GDM1 (cell line): ENCODE measurements around the gene EPN1.
A peak's percentile ranks its signal among the peaks of the same experiment; 100 is the strongest.

ENCODE experiments used
- DNase-seq: peaks from one replicate; lab custom pipeline; 2025; lab: John Stamatoyannopoulos, UW

EPN1 gene

DNA sequence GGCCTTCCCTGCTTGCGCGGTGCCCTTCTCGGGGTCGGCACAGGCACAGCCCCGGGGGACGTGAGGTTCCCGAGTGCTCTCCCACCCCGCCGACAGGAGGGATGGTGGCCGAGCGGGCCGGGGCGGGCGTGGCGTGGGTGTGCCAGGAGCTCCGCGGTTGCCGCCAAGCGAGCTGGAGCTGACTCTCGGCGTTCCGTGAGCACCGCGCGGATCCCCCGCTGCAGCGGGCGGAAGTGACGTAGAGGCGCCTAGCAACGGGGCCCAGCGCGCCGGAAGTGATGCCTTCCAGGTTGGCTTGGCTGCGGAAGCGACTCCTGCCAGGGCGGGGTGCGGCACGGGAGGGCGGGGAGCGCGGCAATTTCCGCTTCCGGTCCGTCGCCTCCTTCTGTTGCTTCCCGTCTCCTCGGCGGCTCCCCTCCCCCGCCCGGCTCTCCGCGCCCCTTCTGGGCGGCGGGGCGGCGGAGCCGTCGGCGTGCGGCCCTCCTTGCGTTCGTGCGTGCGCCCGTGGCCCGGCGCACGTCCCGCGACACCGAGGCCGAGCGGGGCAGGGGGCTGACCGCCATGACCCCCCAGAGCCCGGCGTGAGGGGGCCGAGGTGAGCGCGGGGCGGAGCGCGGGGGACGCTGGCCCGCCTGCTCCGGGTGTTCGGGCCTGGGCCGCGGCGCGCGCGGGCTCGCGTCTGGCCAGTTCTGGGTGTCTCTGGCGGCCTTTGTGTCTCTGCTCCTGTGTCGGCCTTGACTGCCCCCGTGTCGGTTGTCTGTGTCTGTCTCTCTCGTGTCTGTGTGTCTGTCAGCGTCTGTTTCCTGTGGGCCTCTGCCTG, at the start of gene EPN1:
EPN1 (plus strand) TSS at position 386 of the 820 bp plus-strand sequence. CDS start 3,402 bp downstream, outside the sequence.
- DNase-seq, result peak; percentile 94

DNA sequence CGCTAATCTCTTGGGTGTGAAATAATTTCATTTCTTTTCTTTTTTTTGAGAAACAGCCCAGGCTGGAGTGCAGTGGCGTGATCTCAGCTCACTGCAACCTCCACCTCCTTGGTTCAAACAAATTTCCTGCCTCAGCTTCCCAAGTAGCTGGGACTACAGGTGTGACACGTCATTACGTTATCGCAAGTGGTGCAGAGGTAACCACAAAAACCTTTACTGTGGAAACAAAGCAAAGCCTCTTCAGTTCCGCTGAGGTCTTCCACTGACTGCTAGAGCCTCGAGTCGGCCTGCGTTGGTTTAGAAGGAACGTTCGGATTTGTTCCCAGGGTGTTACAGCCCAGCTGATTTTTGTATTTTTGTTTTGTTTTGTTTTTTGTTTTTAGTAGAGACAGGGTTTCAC, 48.7 kb upstream of the EPN1 start:
- DNase-seq, result no peak

DNA sequence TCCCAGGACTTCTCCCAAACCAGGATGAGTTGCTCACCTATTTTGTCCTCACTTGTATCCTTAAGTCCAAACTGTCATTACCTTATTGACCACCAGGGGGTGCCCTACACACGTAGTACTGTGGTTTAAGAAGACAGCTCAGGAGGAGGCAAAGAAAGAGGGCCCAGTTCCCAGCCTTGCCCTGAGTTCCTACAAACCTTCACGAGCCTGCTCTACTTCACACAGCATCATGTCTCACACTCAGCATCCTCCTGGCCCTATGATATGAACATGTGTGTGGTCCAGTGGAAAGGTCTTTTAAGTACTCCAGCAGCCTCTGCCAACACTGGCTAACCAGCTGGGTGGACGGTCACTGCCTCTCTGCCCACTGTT, 42.6 kb upstream of the EPN1 start:
- peak; percentile 86 for DNase-seq

DNA sequence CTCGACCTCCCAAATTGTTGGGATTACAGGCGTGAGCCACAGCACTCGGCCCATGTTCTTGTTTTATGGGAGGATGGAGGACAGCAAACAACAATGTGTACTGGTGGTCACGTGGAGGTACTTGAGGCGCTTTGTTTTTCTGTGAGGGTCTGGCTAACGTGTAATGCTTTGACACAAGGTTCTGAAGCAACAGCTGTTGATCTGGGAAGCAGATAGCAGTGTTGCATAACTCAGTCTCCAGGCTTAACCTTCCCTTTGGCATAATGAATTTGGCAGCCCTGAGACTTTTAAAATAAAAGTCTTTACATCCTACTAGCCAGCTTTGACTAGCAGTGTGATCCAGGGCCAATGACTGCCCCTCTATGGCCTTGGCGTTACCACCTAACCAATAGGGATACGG, 41.2 kb upstream of the EPN1 start:
- no peak for DNase-seq

DNA sequence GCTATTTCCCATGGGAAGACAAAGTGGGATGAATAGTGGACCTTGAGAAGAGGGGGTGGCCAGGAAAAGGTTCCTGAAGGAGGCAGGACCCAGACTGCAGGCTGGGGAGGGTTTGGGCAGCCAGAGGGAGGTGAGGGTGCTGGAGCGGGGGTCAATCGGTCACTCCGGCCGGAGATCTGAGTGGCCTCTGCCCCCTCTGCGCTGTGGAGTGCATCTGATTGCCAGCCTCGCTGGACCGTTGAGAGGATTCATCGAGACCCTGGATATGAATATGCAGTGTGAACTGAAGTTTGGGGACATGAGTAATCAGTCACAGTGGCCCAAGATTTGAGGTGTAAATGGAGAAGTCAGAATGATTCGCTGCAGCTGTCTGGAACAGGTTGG, 39.7 kb upstream of the EPN1 start:
- DNase-seq, result no peak

DNA sequence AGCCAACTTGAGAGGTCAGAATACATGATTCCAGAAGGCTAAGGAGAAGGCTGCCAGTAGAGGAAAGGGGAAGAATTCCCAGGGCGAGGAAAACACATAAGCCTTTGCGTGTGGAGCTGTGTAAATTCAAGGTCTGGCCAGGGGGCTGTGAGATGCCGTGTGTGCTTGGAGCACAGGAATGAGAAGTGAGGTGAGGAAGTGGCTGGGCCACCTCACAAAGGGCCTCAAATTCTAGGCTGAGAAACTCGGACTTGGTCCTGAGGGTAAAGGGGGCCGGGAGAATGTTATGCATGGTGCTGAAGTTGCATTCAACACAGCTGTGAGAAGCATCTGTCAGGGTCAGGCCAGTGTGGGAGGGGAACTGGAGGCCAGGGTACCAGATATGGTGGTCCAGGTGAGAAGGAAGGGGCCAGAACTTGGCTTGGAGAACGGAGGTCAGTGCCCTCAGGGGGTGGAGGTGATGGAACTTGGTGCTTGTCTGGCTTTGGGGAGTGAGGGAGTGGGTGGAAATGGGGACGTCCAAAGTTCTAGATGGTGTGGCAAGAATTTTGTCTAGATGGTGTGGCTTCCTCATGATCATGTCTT, 39.1 kb upstream of the EPN1 start:
- no peak for DNase-seq

DNA sequence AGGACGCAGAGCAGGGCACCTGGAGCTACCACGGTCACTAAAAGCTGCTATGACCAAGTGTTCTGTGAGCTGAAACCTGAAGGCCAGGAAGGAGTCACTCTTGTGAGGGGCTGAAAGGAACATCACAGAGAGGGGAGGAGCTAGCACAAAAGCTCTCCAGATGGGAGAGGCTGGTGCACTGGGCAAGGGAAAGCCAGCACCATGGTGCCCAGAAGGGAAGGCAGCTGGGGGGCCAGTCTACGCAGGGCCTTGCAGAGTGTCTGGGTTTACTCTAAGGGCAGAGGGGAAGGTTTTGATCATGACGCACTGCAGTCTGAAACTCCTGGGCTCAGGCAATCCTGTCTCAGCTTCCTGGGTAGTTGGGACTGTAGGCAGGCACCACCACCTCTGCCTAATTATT, 38.3 kb upstream of the EPN1 start:
- no peak for DNase-seq

DNA sequence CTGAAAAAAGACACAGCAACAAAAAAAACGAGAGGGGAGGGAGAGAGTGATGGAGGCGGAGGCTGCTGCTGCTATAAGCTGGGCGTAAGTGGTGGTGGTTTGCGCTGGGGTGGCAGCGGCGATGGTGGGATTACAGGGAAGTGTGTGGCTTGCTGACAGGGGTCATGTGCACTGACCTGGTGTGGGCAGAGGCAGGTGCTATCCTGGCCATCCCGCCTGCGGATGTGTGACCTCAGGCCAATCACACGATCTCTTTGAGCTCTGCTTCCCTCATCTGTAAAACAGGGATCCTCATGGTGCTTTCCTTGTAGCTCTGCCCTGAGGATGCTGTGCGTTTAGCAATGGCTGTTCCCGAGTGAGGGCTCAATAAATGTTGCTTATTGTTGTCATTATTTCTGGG, 37.5 kb upstream of the EPN1 start:
- DNase-seq, result no peak

DNA sequence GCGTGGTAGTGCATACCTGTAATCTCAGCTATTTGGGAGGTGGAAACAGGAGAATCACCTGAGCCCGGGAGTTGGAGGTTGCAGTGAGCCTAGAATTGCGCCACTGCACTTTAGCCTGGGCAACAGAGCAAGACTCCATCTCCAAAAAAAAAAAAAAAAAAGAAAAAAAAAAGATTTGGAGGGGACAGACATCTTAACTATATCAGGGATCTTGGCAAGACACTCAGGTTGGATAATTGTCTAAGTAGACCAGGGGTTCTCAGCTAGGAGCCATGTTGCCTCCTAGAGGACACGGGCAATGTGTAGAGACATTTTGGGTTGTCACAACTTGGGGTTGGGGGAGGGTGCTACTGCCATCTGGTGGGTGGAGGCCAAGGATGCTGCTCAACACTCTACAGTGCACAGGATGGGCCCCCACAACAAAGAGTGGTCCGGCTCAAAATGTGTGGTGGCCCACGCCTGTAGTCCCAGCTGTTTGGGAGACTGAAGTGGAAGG, 36.1 kb upstream of the EPN1 start:
- DNase-seq, result peak; percentile 42

DNA sequence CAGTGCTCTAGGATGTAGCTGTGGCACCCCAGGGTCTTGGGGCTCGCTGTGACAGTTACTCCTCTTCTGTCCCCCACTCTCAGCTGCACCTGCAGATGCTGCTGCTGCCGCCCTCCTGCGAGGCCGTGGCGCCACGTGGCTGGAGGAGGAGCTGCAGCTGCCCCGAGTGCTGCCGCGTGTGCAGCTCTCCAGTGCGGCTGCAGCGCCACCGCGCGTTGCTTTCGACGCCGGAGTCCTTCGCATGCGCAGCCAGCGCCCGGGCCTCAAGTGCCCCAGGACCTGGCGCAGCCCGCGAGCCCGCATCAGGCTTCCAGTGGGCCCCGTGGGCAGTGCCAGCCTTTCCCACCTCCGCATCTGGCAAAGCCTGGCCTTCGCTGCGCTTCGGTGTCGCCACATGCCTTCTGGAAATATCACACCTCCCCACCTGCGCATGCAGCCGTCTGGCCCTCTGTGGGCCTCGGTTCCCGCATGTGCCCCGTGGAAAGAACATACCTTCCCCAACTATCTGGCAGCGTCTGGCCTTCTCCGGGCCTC, 34.9 kb upstream of the EPN1 start:
- no peak for DNase-seq

DNA sequence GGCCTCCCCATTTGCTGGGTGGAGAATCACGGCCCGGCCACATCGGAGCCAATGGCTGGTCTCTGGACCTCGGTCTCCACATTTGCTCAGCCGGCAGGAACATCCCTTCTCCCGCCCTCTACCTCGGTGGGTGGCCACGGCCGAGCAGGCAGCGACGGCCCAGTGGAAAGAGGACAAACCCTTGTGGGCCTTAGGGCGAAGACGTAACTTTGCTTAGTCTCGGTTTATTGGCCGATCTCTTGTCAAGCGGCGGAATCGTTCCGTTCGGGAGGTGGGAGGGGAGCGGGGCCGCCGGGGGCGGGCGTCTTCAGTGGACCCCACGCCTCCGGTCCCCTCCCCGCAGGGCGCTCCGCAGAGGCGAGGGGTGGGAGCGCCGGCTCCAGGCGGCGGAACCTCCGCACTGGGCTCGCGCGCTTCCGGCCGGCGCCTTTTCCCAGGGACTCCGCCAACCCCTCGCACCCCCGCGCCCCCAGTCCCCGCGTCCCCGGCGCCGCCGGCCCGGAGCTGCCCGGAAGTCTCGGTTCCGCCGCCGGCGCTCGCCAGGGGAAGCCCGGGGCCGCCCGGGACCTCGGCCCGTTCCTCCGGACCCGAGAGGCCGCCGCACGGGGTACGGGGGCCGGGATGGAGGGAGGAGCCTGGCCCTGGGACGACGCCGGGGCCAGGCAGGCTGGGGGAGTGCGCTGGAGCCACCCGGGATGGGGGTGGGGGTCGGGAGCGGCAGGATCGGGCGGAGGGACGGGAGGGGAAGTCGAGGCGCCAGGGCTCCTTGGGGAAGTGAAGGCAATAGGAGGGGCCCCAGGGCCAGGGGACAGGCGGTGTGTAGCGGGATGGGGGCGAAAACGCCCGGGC, 34.2 kb upstream of the EPN1 start, which contains the start of gene ZNF580:
ZNF580 (plus strand) TSS at position 426 of the 849 bp plus-strand sequence. CDS start 1,507 bp downstream, outside the sequence.
- peak; percentile 56 for DNase-seq

DNA sequence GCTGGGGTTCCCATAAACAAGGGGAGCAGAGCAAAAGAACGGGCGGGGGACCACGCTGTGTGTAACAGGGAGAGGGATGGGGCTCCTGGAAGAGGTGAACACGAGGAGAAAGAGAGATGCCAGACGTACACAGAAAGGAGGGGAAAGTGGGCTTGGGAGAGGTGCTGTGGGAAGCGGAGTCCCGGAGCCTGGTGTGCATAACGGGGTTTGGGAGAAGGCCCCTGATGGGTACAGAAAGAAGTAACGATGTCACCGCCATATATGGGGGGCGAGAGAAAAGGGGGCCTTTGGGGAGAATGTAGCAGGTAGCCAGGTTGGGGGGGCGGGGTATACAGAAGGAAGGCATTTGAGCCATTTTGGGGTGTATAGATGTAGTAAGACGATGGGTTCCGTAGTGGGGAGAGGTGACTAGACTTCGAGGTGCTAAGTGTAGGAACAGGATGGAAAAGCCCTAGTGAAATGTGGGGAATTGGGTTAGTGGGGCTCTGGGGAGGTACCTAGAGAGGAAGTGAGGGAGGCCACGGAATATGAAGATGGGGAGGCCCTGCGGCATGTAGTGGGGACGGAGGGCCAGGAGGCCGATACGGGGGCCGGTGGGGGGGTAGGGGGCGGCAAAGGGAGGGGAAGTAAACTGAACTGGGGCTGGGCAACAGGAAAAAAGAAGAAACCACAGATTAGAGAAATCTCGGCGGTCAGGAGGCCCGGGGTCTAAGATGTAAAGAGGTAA, 33.4 kb upstream of the EPN1 start:
- DNase-seq, result no peak

DNA sequence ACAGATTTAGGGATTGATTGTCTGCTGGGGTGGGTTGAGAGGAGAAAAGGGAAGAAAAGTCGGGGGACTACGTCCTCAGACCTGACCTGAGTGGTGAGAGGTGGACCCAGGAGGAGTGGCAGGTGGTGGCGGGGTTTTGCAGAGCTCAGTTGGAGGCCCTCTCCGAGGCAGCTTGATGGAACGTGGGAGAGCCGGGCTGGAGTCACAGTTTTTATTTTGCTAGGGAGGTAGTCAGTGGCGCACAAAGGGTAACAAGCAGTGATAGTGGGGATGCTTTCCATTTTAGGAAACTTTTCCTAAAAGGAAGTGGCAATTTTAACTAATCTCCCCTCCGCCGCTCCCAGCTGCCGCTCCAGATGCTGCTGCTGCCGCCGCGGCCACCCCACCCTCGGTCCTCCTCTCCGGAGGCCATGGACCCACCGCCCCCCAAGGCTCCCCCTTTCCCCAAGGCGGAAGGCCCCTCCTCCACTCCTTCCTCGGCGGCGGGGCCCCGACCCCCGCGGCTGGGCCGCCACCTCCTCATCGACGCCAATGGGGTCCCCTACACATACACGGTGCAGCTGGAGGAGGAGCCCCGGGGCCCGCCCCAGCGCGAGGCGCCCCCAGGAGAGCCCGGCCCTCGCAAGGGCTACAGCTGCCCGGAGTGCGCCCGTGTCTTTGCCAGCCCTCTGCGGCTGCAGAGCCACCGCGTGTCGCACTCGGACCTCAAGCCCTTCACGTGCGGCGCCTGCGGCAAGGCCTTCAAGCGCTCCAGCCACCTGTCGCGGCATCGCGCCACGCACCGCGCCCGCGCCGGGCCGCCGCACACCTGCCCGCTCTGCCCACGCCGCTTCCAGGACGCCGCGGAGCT, 32.6 kb upstream of the EPN1 start:
- DNase-seq, result no peak

DNA sequence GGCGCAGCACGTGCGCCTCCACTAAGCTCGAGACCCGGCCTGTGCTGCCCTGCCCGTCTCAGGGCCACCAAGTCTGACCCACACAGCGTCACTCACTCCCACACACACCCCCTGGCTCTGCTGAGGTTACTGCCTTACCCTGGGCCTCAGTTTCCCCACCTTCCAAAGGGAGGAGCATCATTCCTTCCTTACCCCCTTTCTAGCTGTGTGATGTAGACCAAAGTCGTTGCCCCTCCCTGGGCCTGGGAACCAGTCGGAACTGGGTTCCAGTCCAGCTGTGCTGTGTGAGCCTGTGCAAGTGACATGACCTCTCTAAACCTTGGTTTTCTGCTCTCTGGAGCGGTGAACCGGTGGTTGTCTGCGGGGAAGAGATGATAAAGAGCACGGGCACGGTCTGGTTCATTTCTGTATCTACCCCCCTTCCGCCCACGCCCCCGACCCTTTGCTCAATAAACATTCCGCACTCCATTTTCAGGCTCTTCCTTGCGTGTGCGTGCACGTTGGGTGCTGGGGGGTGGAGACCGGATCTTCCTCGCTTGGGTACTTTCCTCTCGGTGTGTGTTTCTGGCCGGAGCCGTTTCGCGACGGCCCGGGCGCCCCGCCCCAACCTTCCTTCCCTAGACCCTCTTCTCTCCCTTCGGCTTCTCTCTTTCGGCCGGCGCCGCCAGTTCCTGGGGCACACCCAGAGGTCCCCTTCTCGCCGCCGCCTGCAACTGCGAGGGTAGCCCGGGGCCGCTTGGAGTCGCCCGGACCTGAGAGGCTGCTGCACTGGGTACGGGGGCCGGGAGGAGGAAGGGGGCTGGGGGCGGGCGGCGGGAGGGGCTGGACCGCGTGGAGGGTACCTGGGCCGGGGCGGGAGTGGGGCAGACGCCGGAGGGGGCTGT, 31.8 kb upstream of the EPN1 start, which contains the start of gene ZNF581:
ZNF581 (plus strand) TSS at position 647 of the 884 bp plus-strand sequence. CDS start 923 bp downstream, outside the sequence.
- peak; percentile 38 for DNase-seq

DNA sequence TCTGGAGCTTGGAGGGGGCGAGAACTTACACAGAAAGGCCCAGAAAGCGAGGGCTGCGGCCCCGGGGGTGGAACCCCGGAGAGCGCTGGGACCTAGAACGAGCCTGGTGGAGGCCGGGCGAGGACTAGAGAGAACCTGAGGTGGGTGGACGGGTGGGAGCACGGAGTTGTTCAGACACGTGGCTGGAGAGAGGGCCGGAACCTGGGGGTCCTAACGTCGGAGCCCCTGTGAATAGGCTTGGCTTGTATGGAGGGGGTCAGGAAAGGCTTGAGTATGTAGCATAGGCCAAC, 31.2 kb upstream of the EPN1 start:
- no peak for DNase-seq

DNA sequence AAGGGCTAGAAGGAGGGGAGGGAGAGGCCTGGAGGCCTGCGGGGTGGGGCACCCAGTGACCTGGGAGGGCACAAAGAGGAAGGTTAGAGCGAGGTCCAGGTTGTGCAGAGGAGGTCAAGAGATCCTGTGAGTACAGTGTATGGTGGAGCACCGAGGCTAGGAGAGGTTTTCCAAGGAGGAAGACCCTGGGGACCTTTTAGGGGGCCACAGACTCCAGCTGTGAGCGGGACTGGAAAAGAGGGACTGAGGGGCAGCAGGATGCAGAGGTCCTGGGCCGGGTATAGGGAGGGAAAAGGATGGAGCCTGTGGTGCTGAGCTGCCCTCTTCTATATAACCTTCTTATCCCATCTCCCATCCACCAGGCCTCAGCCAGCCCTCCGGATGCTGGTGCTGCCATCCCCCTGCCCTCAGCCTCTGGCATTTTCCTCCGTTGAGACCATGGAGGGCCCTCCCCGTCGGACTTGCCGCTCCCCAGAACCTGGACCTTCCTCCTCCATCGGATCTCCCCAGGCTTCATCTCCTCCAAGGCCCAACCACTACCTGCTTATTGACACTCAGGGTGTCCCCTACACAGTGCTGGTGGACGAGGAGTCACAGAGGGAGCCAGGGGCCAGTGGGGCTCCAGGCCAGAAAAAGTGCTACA, 30.7 kb upstream of the EPN1 start:
- DNase-seq, result no peak

DNA sequence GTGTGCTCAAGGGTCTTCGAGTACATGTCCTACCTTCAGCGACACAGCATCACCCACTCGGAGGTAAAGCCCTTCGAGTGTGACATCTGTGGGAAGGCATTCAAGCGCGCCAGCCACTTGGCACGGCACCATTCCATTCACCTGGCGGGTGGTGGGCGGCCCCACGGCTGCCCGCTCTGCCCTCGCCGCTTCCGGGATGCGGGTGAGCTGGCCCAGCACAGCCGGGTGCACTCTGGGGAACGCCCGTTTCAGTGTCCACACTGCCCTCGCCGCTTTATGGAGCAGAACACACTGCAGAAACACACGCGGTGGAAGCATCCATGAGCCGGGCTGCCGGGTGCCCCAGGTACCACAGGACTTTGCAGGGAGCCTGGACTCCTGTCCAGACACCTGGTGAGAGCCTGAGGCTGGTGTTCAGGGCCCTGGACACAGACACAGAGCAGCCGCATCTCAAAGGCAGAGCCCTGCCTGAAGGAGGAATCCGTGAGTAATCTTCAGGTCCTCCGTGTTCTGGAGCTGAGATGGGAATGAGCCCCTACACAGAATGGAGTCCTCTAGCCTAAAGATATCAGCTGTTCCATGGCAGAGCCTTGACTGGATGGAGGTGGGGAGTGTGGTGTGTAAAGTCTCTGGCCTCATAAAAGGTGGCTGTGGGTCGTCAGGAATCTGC, 30.0 kb upstream of the EPN1 start:
- DNase-seq, result no peak

DNA sequence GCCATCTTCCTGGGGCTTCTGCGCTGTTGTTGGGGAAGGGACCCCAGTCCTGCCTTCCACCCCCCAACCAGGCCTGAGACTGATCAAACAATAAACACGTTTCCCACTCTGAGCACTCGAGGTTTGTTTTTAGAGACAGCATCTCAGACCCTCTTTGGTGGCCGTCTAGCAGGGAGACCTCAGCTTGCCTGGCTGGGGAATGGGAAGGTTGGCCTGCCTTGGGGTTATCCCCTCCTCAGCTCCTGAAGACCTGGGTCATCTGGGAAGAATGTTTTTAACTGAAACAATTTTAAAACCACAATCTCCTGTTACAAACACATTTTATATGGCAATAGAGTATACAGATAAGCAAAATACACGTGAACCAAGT, 29.5 kb upstream of the EPN1 start:
- DNase-seq, result no peak
